Activated CD4-positive, alpha-beta T cell treated with anti-CD3 and anti-CD28 coated beads for 48 hours (primary cell): Measurements from ENCODE around the gene GPR152.
A peak's percentile ranks its signal among the peaks of the same experiment; 100 is the strongest.
"Not testable (repeated sequence)": the region's sequence is repeated elsewhere in the genome, so short reads cannot be mapped to it uniquely, and the experiment has no call there.

Experiments
- DNase-seq: peaks from one replicate; pipeline ENCODE4 v3.0.0-alpha.2; 2020

Gene GPR152

GRCh38 chr11:67438158-67438902 is 14.2 kb downstream of the GPR152 start:
- DNase-seq = peak; percentile 91

- DNase-seq = no peak
Observed at GRCh38 chr11:67437809-67438157, 14.7 kb downstream of the GPR152 start.

DNA sequence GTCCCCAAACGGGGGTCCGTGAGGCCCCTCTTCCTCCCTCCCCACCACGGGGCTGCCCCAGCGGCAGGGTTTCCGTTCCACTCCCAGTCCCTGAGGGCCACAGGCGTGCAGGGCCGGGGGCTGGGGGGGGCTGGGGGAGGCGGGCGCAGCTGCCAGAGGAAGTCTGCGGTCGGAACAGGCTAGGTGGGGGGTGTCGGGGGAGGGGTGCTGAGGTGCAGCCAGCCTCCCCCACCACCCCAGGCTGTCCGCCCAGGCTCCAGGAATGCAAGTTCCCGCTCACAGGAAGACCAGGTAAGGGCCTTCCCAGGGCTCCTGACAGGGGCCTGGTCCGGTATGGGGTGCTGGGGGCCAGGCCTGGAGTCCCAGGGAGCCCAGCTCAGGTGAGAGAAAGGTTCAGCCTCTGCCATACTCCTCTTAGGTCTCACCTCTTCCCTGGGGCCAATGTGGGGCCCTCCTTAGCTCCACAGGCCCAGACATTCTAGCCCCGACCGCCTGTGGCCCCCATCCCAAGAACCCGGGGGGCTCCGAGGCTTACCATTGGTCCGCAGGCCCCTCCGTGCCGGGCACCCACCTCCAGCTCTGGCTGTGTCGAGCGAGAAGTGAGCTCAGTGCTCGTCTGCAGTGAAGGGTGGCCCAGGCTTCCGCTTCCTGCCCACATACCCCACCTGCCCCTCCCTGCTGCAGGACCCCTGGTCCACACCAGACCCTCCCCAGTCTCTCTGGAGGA is 15.3 kb downstream of the GPR152 start, which contains the start of gene PTPRCAP:
PTPRCAP (minus strand) TSS at position 601 of the 727 bp plus-strand sequence; CDS start at position 538, 63 bp downstream.
- peak; percentile 70 for DNase-seq

DNA sequence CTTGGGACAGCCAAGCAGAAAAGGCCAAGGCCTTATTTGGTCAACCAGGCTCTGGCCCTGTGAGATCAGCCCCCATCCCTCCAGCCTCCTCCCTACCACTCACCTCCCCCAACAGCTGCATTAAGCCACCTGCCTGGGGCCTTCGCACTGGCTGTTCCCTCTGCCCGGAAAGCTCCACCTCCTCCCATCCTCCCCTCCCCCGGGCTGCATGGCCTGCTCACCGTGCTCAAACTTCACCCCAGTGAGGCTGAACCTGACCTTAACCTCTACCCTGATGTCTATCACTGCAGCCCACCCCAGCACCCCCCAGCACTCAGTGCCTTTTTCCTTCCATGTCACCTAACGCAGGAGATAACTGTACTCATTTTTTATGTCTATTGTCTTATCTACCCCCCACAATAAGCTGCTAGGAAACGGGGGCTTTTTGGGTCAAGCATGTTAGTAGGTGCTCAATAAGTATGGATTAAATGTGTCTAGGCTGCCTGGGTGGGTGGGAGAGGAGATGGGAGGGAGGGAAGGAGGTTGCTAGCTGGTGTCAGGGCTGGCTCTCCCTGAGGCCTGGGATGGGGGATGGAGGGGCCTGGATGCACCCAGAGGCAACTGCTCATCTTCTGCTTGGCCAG is 16.0 kb downstream of the GPR152 start:
- peak; percentile 87 for DNase-seq

- no peak for DNase-seq
Observed at GRCh38 chr11:67435727-67436458, 16.6 kb downstream of the GPR152 start.

DNA sequence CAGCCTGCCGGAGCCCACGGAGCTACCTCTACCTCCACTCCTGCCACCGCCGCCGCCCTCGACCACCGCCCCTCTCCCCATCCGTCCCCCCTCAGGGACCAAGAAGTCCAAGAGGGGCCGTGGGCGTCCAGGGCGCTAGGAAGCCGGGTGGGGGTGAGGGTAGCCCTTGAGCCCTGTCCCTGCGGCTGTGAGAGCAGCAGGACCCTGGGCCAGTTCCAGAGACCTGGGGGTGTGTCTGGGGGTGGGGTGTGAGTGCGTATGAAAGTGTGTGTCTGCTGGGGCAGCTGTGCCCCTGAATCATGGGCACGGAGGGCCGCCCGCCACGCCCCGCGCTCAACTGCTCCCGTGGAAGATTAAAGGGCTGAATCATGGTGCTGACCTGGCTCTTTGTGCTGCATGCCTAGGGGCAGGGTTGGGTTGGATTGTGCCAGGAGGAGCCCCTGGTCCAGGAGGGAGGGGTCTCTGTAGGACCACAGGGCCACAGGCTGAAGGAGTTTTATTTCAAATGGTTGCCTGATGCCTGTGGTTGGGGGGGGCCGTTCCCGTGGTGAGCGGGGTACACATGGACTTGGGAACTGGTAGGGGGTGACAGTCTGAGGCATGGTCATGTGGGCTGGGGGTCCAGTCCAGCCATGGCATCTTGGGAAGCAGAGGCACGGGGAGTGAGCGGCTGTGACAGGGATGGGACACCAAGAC is 17.4 kb downstream of the GPR152 start:
- DNase-seq = no peak

DNA sequence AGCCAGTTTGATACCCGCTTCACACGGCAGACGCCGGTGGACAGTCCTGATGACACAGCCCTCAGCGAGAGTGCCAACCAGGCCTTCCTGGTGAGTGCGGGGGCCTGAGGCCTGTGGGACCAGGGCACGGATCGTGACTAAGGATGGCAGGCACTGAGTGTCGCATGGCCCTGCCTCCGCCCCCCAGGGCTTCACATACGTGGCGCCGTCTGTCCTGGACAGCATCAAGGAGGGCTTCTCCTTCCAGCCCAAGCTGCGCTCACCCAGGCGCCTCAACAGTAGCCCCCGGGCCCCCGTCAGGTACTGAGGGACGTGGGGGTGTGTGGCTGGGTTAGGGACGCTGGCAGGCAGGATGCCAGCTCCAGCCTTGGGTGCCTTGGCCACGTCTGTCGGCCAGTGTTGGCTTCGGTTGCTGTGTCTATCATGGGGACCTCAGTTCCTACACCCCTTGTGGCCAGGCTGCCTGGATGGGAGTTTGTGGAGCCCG is 18.1 kb downstream of the GPR152 start:
- no peak for DNase-seq

DNA sequence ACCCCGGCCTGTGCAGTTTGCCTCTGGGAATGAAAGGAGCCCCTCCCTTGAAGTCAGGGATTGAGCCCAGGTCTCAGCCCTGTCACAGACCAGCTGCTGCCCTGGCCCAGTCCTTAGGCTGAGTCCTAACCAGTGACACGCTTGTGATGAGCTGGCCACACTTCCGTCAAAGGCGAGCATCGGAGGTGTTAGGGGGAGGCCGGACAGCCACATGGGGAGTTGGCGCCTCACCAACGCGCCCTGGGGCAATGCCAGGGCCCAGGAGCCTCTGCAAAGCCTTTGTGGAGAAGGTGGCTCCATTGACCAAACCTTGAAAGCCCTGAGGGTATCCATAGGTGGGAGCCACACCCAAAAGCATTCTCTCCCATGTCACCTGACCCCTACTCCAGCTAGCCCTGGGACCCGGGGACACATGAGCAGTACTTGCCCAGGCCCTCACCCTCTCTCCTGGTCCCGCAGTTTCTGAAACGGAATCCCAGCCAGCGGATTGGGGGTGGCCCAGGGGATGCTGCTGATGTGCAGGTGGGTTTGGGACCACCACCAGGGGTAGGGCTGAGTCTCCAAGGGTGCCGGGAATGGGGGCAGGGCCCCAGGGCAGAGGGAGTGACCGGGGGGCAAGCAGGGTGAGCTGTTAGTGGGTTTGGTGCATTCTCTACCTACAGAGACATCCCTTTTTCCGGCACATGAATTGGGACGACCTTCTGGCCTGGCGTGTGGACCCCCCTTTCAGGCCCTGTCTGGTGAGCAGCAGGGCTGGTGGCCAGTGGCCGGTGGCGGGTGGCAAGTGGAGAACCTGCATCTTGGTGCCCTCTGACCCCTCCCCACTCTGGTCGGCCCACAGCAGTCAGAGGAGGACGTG is 18.8 kb downstream of the GPR152 start:
- DNase-seq = no peak

DNA sequence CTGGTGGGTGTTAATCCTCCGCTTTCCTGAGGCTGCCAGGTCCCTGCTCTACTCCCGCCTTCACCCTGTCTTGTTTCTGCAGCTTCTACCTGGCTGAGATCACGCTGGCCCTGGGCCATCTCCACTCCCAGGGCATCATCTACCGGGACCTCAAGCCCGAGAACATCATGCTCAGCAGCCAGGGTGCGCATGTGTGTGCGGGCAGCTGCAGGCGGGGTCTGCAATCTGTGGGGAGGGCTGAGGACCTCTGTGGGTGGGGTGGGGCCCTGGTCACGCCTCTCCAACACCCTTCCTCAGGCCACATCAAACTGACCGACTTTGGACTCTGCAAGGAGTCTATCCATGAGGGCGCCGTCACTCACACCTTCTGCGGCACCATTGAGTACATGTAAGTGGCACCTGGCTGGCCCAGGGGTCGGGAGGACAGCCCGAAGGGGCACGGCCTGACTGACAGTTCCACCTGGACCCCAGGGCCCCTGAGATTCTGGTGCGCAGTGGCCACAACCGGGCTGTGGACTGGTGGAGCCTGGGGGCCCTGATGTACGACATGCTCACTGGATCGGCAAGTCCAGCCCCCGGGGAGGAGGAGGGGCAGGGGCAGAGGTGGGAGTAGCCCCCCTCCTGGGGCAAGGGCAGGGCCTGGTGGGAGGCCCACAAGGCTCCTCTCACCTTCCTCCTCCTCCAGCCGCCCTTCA is 19.7 kb downstream of the GPR152 start:
- no peak for DNase-seq

DNA sequence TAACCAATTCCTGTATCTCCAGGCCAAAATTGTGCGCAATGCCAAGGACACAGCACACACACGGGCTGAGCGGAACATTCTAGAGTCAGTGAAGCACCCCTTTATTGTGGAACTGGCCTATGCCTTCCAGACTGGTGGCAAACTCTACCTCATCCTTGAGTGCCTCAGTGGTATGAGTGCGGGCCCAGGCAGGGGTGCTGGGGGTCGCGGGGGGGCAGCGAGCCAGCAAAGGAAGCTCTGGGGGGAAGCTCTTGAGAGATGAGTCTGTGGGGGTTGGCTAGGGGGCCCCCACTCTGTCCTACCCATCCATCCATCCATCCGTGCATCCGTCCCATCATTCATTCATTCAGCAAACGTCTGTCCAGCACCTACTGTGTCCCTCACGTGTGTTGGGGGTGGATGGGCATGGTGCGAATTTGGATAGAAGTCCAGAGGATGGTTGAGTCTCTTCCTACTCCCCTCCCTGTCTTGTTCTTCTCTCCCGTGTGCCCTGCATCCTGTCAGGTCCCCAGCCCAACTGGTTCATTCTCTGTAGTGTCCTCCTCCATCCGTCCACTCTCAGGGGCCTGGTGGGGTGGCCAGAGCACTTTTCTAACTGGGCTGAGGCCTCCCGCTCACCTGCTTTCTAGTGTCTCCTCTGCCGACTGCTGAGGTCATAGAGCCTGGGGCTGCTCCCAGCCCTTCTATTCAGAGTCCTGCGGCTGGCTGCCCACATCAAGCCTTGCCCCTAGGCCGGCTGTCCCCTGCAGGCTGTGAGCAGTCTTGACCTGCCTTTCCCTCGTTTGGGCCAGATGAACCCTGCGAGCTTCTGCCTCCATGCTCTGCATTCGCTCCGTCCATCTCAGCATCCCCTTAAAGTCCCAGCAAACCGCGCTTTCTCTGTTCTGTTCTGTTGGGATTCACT is 20.9 kb downstream of the GPR152 start:
- DNase-seq = no peak

DNA sequence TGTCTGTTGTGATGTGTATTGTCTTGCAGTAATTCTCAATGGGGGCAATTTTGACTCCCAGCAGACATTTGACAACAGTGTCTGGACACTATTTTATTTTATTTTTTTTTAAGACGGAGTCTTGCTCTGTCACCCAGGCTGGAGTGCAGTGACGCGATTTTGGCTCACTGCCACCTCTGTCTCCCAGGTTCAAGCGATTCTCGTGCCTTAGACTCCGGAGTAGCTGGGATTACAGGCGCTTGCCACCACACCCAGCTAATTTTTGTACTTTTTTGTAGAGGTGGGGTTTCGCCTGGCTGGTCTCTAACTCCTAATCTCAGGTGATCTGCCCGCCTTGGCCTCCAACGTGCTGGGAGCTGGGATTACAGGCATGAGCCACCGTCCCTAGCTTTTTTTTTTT is 22.8 kb downstream of the GPR152 start:
- no peak for DNase-seq

GRCh38 chr11:67429038-67429668 is 23.4 kb downstream of the GPR152 start:
- DNase-seq = no peak

- peak; percentile 100 for DNase-seq
Observed at GRCh38 chr11:67428052-67429001, 24.2 kb downstream of the GPR152 start, which contains the start of gene RPS6KB2. Gene RPS6KB2 (plus strand): TSS chr11:67428494. CDS start chr11:67428546, 52 bp downstream.

DNA sequence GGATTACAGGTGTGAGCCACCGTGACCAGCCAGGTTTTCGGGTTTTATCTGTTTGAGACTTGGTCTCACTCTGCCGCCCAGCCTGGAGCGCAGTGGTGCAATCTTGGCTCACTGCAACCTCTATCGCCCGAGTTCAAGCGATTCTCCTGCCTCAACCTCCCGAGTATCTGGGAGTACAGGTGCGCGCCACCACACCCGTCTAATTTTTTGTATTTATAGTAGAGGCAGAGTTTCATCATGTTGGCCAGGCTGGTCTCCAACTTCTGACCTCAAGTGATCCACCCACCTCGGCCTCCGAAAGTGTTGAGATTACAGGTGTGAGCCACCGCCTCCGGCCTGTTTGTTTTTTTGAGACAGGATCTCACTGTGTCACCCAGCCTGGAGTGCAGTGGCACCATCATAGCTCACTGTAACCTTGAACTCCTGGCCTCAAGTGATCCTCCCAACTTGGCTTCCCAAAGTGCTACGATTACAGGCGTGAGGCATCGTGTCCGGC is 25.1 kb downstream of the GPR152 start:
- DNase-seq = not testable (repeated sequence)

DNA sequence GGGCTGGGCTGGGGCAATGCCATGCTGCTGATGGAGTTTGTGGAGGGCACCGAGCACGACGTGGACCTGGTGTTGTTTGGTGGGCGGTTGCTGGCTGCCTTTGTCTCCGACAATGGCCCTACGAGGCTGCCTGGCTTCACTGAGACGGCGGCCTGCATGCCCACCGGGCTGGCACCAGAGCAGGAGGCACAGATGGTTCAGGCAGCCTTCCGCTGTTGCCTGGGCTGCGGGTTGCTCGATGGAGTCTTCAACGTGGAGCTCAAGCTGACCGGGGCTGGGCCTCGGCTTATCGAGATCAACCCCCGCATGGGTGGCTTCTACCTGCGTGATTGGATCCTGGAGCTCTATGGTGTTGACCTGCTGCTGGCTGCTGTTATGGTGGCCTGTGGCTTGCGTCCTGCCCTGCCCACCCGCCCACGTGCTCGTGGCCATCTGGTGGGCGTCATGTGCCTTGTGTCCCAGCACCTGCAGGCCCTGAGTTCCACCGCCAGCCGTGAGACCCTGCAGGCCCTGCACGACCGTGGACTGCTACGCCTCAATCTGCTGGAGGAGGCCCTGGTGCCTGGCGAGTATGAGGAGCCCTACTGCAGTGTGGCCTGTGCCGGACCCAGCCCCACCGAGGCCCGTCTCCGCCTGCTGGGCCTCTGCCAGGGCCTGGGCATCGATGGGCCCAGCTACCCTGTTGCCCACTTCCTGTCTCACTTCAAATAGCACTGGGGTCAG is 28.5 kb downstream of the GPR152 start:
- no peak for DNase-seq

GRCh38 chr11:67423466-67423865 is 29.1 kb downstream of the GPR152 start:
- no peak for DNase-seq

DNA sequence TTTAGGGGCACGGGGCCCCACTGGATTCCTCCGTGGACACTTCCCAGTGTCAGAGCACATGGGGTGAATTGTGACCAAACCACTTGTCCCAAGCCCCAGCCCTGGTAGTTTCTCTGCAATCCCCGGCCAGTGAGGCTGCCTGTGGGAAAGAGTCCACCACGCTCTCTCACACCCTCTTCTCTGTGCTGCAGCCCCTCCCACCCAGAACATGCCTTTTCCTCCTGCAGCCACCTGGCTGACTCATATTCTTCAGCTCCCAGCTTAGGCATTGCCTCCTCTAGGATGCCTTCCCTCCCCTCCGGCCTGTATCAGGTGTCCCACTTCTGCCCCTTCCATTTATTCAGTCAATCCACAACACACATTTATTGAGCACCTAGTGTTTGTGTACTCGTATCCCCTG is 29.6 kb downstream of the GPR152 start:
- no peak for DNase-seq
